Pulmonary artery endothelial cell (primary cell): ENCODE data around the gene FXYD6. TPM values are rescaled to one million over a fixed set of nuclear protein-coding genes. Genes with fewer than 3 reads are reported as not detected.

Source experiments
- DNase-seq: peaks from one replicate; pipeline ENCODE4 v3.0.0-alpha.2; 2011; ENCODE audit warnings: low read depth, low spot score
- total RNA-seq: library from RNA; depleted of rRNA; stranded (reverse); fragments of >200 nt; gene quantifications from 2 replicates; pipeline ENCODE4 v1.2.3, GENCODE V29; 2014

FXYD6 gene
- total RNA-seq, 1 donor from 2014 or later = 0.26 TPM

DNA sequence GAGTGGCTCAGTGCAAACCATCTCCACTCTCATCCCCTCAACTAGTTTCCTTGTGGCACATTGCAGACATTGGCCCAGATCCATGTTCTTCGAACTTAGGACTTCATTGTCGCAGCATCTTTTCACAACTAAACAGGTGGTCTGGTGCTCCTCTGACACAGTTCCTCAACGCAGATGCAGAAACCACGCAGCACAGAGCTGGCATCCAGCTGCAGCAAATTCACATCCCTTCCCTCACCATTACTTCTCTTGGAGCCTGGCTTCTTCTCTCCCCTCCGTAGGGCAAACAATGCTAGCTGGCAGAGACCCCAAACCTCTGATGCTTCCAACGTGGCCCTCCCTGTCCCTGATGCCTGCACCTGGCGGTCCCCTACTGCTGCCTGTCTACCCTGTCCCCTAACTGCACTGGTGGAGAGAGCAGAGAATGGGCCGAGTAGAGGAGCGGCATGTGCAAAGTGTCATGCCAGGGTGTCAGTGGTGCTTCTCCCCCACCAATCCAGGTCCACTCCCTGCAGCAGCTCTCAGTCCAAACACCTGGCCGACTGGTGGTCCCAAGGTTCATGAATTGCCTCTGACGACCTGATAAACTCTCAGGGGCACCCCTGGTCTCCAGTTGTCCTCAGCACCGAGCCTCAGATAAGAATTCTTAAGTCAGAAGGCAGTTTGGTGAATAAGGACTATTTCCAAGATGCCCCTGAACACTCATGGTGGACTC, 34.6 kb upstream of the FXYD6 start:
- DNase-seq = no peak

DNA sequence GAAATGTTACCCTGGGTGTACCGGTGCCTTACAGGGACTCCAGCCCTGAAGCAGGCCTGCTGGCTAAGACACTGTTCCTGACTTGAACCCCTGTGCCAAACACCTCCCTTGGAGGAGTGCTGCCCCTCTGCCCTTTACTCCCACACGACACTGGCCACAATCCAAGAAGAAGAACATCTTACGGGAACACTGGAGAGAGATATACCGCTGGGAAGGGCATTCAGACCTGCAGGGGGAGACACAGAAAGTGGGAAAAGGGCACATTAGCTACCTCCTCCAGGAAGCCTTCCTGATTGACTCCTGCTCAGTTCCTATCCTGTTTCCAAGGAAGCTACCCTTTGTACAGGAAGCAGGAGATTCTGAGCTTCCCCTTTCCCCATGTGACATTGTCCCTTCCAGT, 34.1 kb upstream of the FXYD6 start:
- DNase-seq = no peak

GRCh38 chr11:117909611-117910382, 33.3 kb upstream of the FXYD6 start:
- no peak for DNase-seq

DNA sequence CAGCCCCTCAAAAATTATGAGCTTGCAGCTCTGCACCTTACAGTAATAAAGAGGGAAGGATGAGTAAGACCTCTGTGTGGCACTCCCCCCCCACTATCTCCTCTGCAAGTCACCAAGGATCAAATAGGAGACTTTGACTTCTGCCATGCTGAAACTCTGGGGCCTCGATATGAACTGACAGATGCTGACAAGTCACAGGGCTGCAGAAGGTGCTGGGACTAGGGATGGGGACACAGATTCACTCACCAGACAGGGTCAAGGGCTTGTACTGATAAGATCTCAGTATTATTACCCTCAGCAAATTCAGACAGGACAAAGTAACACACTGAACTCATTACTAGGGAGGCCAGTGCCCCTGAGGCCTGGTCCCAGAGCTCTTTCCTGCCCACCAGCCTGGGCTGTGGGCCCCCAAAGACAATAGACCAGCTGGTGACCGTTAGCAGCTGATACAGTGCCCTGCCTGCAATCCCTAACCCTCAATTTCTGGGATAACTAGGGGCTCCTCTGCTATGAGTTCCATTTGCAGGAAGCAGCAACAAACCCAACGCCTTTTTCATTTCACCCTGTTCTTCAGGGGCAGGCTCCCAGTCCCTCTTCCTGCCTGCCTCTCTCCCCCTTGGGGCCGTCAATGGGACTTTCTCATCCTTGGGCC, 32.6 kb upstream of the FXYD6 start:
- DNase-seq = no peak

- DNase-seq = no peak
Observed at GRCh38 chr11:117908109-117908895, 31.8 kb upstream of the FXYD6 start.

GRCh38 chr11:117907276-117908108, 31.0 kb upstream of the FXYD6 start:
- peak; percentile 69 for DNase-seq

DNA sequence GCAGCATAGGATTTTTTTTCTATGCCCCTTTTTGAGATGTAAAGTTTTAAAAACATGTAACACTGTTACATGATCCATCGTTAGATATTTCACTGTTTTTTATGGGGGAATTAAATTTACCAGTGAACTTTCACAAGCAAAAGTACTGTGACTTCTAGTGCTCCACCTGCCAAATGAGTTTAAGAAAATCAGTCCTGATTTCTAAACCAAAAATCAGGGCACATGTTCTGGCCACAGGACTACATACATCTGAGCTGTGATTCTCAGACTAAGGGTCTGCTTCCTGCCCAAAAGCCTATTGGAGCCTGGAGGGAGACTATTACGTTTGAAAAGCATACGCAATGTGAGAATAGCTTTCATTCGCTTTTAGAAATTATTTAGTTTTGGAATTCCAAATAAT, 30.3 kb upstream of the FXYD6 start:
- no peak for DNase-seq

DNA sequence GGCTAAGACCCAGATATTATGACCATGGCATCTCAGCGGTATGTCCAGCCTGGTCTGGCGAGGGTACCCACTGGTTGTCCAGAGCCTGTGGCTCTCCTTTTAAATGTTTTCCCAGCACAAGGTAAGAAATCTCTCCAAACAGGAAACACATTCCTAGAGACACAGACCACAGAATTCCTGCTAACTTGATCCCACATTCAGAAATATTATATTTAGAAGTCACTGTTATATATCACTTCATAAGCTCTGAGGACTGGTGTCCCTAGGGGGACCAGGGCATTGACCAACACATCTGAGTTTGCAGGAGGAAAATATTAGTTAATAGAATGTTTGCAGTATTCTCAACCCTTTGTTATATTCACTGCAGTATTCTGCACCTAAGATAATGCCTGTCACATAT, 29.7 kb upstream of the FXYD6 start:
- DNase-seq = no peak

DNA sequence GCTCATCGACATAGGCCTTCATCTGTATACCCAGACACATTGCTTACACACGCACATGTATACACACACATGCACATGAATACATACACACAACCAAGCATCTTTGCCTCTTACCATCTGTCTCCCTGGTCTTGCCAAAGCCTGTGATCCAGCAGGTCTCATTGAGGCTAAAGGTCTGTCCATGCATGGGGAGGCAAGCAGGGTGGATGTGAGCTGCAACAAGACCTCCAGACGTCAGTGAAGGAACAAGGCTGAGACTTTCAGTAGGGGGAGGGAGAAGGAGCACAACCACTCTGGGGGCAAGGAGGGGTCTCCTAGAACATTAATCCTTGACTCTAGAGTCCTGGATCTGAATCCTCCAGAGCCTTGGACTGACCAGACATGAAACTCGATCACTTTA, 29.1 kb upstream of the FXYD6 start:
- DNase-seq = no peak

DNA sequence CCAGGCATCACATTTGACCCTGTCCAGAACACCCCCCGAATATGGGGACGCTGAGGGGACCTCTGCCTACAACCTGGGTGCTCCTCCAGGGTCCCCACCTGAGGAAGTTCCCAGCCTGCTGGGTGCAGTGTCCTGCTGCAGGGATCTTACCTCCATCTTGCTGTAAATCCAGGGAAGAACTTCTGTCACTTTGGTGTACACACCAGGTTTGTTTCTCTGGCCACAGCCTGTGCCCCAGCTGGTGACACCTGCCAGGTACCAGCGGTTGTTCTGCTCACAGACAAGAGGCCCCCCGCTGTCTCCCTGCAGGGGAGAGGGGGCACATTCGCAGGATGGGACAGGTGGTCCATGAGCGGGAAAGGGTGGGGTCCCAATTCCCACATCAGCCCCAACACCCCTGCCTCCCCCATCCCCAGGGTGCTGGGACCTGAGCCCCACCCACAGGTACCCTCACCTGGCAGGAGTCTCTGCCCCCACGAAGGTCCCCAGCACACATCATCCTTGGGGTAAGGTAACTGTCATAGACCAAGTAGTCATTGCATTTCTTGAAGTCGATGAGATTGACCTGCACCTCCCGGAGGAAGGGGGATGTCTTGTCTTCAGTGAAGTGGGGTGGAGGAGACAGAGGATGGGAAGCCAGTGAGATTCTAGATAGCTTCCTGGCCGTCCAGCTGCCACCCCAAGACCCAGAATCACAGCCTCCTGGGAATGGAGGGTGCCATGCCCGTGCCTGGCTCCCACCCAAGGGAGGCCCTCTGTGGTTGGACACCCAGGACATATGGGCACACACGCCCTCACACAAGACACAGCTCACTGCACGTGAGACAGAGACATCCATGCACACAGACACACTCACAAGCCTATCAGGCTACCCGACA, 27.3 kb upstream of the FXYD6 start:
- DNase-seq = no peak

GRCh38 chr11:117902001-117902845, 25.8 kb upstream of the FXYD6 start:
- no peak for DNase-seq

DNA sequence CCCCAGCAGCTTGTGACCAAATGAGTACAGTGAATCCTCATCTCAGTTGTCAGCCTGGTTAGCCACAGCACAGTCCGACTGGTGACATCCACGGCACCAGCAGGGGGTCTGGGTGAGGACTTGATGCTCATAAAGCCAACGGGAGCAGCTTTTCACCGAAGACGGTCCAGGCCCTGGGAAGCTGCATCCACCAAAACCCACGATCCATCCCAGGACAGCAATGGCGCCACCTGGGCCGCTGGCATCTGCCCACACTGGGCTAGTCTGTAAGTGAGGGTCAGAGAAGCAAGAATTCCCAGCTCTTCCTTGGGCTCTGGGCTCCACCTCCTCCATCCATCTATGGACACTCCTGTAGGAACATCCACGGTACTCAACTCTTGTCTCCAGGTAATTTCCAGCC, 25.1 kb upstream of the FXYD6 start:
- no peak for DNase-seq

DNA sequence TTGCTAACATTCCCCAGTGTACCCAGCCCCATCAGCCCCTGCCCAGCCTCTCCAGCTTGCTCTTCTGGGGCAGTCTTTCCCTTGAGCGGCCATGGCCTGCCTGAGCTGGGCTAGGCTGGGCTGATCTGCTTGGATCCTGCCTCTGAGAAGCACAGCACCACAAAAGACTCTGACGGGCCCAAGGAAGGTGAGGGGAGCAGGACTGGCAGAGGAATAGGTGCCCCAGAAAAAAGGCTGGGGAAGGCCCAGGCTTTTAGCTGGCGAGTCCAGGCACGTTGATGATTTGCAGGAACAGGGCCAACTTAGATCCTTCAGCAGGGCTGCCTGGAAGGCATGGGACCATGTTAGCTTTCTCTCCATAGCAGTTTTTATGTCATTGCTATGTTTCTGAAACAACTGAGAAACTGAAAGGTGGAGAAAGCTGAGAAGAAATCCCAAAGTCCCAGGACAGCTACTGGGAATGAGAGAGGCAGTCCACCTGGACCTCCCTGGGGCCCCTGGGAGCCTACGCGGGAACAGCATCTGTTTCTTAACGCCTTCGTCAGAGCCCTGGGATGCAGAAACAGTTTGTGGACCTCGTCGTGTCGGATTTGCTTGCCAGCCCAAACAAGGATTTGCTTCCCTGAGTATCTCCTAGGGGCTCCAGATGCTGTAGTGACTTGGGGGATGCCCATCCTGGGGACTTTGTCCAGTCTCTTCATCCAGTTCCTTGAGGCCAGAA, 24.4 kb upstream of the FXYD6 start:
- DNase-seq = no peak

DNA sequence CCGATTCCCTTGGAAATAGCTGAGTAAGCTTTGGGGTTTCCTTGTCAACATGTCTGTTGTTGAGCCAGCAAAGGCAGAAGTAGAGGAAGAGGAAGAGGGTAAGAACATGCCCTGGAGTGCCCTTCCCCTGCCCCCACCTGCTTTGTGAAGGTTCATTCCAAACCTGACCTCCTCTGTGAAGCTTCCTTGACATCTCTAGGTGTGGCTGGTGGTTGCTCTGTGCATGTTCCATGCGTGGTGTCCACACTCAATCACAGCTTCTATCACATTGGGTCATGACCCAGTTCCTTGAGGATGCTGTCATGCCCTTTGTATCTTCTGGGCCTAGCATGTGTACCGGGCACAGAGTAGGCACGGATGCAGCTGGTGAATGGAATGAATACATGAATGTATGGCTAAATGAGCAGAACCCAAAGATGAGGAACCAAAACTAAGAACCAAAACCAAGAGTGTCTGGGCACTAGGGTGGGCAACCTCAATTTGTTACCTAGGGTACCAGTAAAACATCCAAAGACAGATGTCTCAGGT, 23.7 kb upstream of the FXYD6 start:
- DNase-seq = no peak

DNA sequence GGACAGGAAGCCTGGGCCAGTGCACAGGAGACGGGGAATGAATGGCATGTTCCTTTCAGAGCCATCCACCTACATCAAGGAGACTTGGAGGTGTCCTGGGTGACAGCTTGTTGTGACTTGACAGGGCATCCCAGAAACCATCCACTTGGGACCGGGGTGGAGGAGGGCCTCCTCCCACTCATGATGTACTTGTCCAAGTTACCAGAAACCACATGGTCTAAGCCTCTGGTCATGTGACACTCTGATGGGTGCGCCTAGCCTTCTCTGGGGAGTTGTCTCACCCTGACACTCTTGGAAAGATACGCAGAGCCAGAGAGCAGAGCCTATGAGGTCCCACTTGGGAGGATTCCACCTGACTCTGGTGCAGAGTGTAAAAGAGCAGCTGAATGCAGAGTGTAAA, 21.6 kb upstream of the FXYD6 start:
- DNase-seq = no peak

DNA sequence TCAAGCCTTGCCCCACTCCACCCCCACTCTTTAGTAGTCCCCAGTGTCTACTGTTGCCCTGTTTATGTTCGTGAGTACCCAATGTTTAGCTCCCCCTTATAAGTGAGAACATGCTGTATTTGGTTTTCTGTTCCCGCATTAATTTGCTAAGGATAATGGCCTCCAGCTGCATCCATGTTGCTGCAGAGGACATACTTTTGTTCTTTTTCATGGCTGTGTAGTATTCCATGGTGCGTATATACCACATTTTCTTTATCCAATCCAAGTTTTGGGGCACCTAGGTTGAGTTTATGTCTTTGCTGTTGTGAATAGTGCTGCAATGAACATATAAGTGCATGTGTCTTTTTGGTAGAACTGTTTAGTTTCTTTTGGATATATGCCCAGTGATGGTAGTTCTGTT, 16.2 kb upstream of the FXYD6 start:
- DNase-seq = no peak

DNA sequence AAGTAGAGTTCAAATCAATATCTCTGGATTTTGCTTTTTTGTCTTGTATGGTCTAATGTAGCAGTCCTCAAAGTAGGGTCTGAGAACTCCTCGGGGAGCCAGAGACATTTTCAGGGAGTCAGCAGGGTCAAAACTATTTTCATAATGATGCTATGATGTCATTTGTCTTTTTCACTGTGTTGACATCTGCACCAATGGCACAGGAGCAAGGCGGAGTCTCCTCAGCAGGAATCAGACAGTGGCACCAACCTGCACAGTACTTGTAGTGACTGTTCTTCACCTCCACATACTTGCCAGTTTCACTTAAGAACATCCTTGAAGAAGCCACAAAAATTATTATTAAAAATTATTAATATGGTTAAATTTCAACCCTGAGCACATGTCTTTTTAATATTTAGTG, 14.9 kb upstream of the FXYD6 start:
- DNase-seq = no peak

- no peak for DNase-seq
Observed at GRCh38 chr11:117888139-117888566, 11.7 kb upstream of the FXYD6 start.
